Lower lobe of right lung (tissue), 2 donors: ENCODE data around the gene IER2. TPM values are rescaled to one million over a fixed set of nuclear protein-coding genes. Genes with fewer than 3 reads are reported as not detected.
A peak's percentile ranks its signal among the peaks of the same experiment; 100 is the strongest.

Source experiments
- ATAC-seq, 2 donors: fragments of 200-7000 bp; cut with Tn5 transposase; one replicate each; pipeline ENCODE4 v1.9.1; 2020 to 2022; ENCODE audit warnings: mild to moderate bottlenecking in 2 of 2, moderate library complexity in 2 of 2
- DNase-seq: peaks from one replicate; pipeline ENCODE4 v3.0.0-alpha.2; 2020
- H3K27ac ChIP-seq: fragments of 200-600 bp; one replicate; pipeline ENCODE4 v1.8.0; 2022
- H3K27me3 ChIP-seq: fragments of 200-600 bp; one replicate; pipeline ENCODE4 v1.8.0; 2022; ENCODE audit warnings: low read depth
- H3K36me3 ChIP-seq: fragments of 200-600 bp; one replicate; pipeline ENCODE4 v1.8.0; 2022; ENCODE audit warnings: mild to moderate bottlenecking
- H3K4me1 ChIP-seq: fragments of 200-600 bp; one replicate; pipeline ENCODE4 v1.8.0; 2022
- H3K4me3 ChIP-seq: fragments of 200-600 bp; one replicate; pipeline ENCODE4 v1.8.0; 2022; ENCODE audit warnings: mild to moderate bottlenecking
- H3K9me3 ChIP-seq: fragments of 200-600 bp; one replicate; pipeline ENCODE4 v1.8.0; 2022
- CTCF ChIP-seq: fragments of 200-600 bp; IDR thresholded peaks from one replicate; pipeline ENCODE4 v1.8.0; 2022; ENCODE audit warnings: antibody characterized with exemption, mild to moderate bottlenecking
- intact Hi-C: fragments of 100-400 bp; cut with DNase I; formaldehyde crosslinking; loops from one replicate; pipeline ENCODE4 v1.11.0; 2022
- total RNA-seq: library from RNA; stranded (reverse); fragmentation: NEBNext Ultra II Directional; extraction: Animal tissue kit (Norgen Biotek cat#: 25700); gene quantifications from one replicate; pipeline ENCODE4 v1.2.1, GENCODE V29; 2021
- donor health status: DM: no; HTN: yes; CAD: no; lungs with severe emphysema.

The IER2 gene
- total RNA-seq, 1 donor from 2014 or later, result 80.2 TPM

- no peak for TF ChIP-seq CTCF
- Histone ChIP-seq H3K36me3 (peaks cover 30% of the 10 kb centered on the region), H3K4me3 (peak overlapping the region; percentile 84), H3K9me3 (no peaks in the 10 kb centered on the region), H3K27ac (peak overlapping the region; percentile 71), H3K4me1 (peaks cover 39% of the 10 kb centered on the region), H3K27me3 (no peaks in the 10 kb centered on the region)
- ATAC-seq (peak in 1 of 2 donors; percentile 11), DNase-seq (peak; percentile 41)
- intact Hi-C loops, result no loop called here
Measured at GRCh38 chr19:13117176-13117771, 32.9 kb upstream of the IER2 start.

GRCh38 chr19:13117772-13118423 lies 32.3 kb upstream of the IER2 start, which contains the start of gene NACC1:
NACC1 (plus strand) TSS chr19:13118264; CDS start chr19:13135208, 16,944 bp downstream.
- peak within 1 kb of the TSS; percentile 71 for H3K27ac ChIP-seq
- H3K27me3 ChIP-seq, result no peaks in the 10 kb centered on the region
- H3K4me1 ChIP-seq, result peaks cover 39% of the 10 kb centered on the region
- peaks cover 27% of the 10 kb centered on the region for H3K36me3 ChIP-seq
- no peak for TF ChIP-seq CTCF
- DNase-seq (peak; percentile 93), ATAC-seq (peak; percentile 95 to 96)
- H3K4me3 ChIP-seq, result peak within 1 kb of the TSS; percentile 84
- intact Hi-C loops, result no loop called here
- no peaks in the 10 kb centered on the region for H3K9me3 ChIP-seq

- no peaks in the 10 kb centered on the region for H3K27me3 ChIP-seq
- peak; percentile 81 for DNase-seq
- peak overlapping the region; percentile 82 for H3K4me3 ChIP-seq
- H3K4me1 ChIP-seq, result peaks cover 39% of the 10 kb centered on the region
- H3K36me3 ChIP-seq, result peaks cover 22% of the 10 kb centered on the region
- peak overlapping the region; percentile 71 for H3K27ac ChIP-seq
- peak; percentile 28 to 47 for ATAC-seq
- no peak for TF ChIP-seq CTCF
- intact Hi-C loops, result no loop called here
- H3K9me3 ChIP-seq, result no peaks in the 10 kb centered on the region
Measured at GRCh38 chr19:13118424-13119193, 31.6 kb upstream of the IER2 start.

- peak overlapping the region; percentile 82 for H3K4me3 ChIP-seq
- peak overlapping the region; percentile 25 for H3K27ac ChIP-seq
- intact Hi-C loops, result no loop called here
- H3K36me3 ChIP-seq, result peaks cover 16% of the 10 kb centered on the region
- TF ChIP-seq CTCF, result no peak
- no peak for ATAC-seq
- no peaks in the 10 kb centered on the region for H3K27me3 ChIP-seq
- peaks cover 39% of the 10 kb centered on the region for H3K4me1 ChIP-seq
- no peaks in the 10 kb centered on the region for H3K9me3 ChIP-seq
- DNase-seq, result no peak
Measured at GRCh38 chr19:13119627-13120026, 30.6 kb upstream of the IER2 start.

GRCh38 chr19:13120031-13120430 lies 30.2 kb upstream of the IER2 start:
- H3K27ac ChIP-seq, result no peak overlapping the region
- no peak overlapping the region for H3K4me3 ChIP-seq
- DNase-seq (no peak), ATAC-seq (no peak)
- no peak for TF ChIP-seq CTCF
- intact Hi-C loops, result no loop called here
- no peaks in the 10 kb centered on the region for H3K27me3 ChIP-seq
- no peaks in the 10 kb centered on the region for H3K9me3 ChIP-seq
- peaks cover 39% of the 10 kb centered on the region for H3K4me1 ChIP-seq
- H3K36me3 ChIP-seq, result peaks cover 15% of the 10 kb centered on the region
